Ectodermal cell (in vitro differentiated cells): Measurements from ENCODE around the gene S1PR4. TPM values are rescaled to one million over a fixed set of nuclear protein-coding genes. Genes with fewer than 3 reads are reported as not detected.

Source experiments
- H3K27ac ChIP-seq: 2 replicates; pipeline ENCODE4 v1.7.0; 2013; ENCODE audit warnings: mild to moderate bottlenecking, low read depth, low read length; ENCODE audit not compliant: insufficient read depth, poor library complexity, severe bottlenecking
- H3K27me3 ChIP-seq: 2 replicates; pipeline ENCODE4 v1.7.0; 2013; ENCODE audit warnings: mild to moderate bottlenecking, low read length; ENCODE audit not compliant: insufficient read depth, control insufficient read depth, poor library complexity, severe bottlenecking
- H3K36me3 ChIP-seq: one replicate; pipeline ENCODE4 v1.7.0; 2013; ENCODE audit warnings: low read length; ENCODE audit not compliant: control insufficient read depth, insufficient read depth
- H3K4me1 ChIP-seq: one replicate; pipeline ENCODE4 v1.7.0; 2013; ENCODE audit warnings: low read length; ENCODE audit not compliant: control insufficient read depth, insufficient read depth
- H3K4me3 ChIP-seq: 2 replicates; pipeline ENCODE4 v1.7.0; 2013; ENCODE audit warnings: low read depth, low read length, control low read depth; ENCODE audit not compliant: insufficient read depth
- H3K9me3 ChIP-seq: 2 replicates; pipeline ENCODE4 v1.7.0; 2013; ENCODE audit warnings: mild to moderate bottlenecking, low read length, moderate library complexity; ENCODE audit not compliant: control insufficient read depth
- WGBS, 2 experiments: methylation state at CpG; one replicate each; pipeline ENCODE4 v1.1.7; 2013; ENCODE audit warnings: missing lambda C conversion rate in 2 of 2; 5-methylcytosine and 5-hydroxymethylcytosine counted together
- polyA plus RNA-seq, 4 experiments: library from polyadenylated mRNA; stranded (reverse); fragments of 50-300 nt; gene quantifications; one replicate each; pipeline ENCODE4 v1.2.3, GENCODE V29; 2013

The S1PR4 gene, protein sequence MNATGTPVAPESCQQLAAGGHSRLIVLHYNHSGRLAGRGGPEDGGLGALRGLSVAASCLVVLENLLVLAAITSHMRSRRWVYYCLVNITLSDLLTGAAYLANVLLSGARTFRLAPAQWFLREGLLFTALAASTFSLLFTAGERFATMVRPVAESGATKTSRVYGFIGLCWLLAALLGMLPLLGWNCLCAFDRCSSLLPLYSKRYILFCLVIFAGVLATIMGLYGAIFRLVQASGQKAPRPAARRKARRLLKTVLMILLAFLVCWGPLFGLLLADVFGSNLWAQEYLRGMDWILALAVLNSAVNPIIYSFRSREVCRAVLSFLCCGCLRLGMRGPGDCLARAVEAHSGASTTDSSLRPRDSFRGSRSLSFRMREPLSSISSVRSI
- not detected for polyA plus RNA-seq (2013, experiment 1 of 4)
- not detected for polyA plus RNA-seq (2013, experiment 2 of 4)
- not detected for polyA plus RNA-seq (2013, experiment 3 of 4)
- polyA plus RNA-seq (2013, experiment 4 of 4): not detected

DNA sequence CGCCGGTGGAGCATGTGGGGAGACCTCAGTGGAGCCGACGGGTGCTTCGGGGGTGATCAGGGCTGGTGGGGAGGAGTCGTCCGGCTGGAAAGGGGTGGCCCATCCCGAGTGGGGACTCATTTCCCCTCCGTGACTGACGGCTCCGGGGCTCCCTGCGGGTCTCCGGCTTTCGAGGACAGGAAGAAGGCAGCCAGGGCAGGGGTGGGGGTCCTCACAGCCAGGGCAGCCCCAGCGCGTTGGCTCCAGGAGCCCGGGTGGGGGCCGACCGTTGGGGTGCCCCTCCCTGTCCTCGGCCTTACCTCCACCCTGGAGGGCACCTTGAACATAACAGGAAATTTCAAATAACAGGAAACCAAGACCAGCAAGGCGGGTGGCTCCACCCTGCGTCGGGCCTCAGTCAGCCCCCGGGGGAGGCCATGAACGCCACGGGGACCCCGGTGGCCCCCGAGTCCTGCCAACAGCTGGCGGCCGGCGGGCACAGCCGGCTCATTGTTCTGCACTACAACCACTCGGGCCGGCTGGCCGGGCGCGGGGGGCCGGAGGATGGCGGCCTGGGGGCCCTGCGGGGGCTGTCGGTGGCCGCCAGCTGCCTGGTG, at the start of gene S1PR4:
TSS of gene S1PR4 (plus strand) at position 393 of the 596 bp plus-strand sequence. CDS start at position 417, 24 bp downstream.
- 94% methylated on average over 42 of the region's 42 CpGs for WGBS, 2 experiments
- no peaks in the 10 kb centered on the region for H3K36me3 ChIP-seq

DNA sequence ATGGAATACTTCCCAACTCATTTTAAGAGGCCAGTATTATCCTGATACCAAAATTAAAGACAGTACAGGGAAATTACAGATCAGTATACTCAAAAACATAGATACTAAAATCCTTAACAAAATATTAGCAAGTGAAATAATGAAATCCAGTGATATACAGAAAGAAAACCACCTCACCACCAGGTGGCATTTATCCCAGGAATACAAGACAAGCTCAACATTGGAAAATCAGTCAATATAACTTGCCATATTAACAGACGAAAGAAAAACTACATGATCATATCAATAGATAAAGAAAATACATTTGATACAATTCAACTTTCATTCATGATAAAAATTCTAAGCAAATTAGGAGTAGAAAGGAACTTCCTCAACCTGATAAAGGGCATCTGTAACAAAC, 49.5 kb upstream of the S1PR4 start:
- H3K27ac ChIP-seq: no peak overlapping the region
- no CpG with 5 or more reads among the region's 1 CpG for WGBS, 2 experiments
- H3K9me3 ChIP-seq: no peaks in the 10 kb centered on the region
- no peak overlapping the region for H3K4me3 ChIP-seq
- no peaks in the 10 kb centered on the region for H3K36me3 ChIP-seq
- no peaks in the 10 kb centered on the region for H3K27me3 ChIP-seq
- no peaks in the 10 kb centered on the region for H3K4me1 ChIP-seq

More for the DNA sequence above, at the start of gene S1PR4:
- no peak within 1 kb of the TSS for H3K27ac ChIP-seq
- no peaks in the 10 kb centered on the region for H3K9me3 ChIP-seq
- no peak within 1 kb of the TSS for H3K4me3 ChIP-seq
- H3K27me3 ChIP-seq: no peaks in the 10 kb centered on the region
- H3K4me1 ChIP-seq: no peaks in the 10 kb centered on the region

DNA sequence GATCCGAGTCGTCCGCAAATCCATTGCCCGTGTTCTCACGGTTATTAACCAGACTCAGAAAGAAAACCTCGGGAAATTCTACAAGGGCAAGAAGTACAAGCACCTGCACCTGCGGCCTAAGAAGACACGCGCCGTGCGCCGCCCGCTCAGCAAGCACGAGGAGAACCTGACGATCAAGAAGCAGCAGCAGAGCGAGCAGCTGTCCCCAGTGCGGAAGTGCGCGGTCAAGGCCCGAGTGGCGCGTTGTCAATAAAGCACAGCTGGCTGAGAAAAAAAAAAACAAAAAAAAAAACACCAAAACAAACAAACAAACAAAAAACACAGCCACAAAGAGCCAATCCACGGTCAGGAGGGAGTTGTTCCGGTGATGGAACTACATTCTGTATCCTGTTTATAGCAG, 47.4 kb upstream of the S1PR4 start:
- H3K4me3 ChIP-seq: no peak overlapping the region
- H3K36me3 ChIP-seq: no peaks in the 10 kb centered on the region
- WGBS, 2 experiments: 97% methylated on average over 24 of the region's 24 CpGs
- H3K4me1 ChIP-seq: no peaks in the 10 kb centered on the region
- no peaks in the 10 kb centered on the region for H3K27me3 ChIP-seq
- no peak overlapping the region for H3K27ac ChIP-seq
- no peaks in the 10 kb centered on the region for H3K9me3 ChIP-seq

DNA sequence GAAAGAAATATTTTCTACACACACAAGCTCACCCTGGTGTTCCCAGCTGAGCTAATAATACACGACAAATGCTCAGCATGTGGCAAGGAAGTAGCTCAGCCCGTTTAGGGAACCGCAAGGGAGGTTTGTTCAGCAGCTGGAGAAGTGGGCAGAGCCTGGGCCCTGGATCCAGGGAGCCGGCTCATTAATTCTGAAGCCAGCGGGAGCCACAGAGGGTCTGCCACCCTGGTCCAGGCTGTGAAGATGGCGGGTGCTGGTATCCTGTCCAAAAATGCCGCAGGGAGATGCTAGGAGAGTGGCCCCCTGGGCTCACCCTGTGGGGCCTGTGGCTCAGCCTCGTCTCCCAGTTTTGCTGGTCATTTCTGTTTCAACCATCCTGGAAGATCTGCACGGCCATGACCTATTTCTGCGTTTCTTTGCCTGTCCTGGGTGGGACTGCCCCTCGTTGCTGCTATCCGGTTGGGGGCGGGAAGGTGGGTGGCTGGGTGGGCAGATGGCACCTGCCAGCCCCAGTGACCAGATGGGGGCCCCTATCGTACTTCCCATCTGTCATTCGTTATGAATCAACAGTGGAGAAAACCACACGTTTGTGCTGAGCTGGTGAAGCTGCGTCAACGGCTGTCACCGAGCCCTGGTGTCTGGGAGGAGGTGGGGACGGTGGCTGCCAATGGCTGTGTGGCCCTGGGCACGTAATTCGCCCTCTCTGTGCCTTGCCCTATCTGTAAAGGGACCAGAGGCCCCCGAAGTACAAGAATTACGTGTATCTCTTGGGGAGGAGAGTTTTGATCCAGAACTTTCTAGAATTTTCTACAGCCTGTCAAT, 45.4 kb upstream of the S1PR4 start:
- WGBS, 2 experiments: 75 to 76% methylated on average over 24 of the region's 24 CpGs
- Histone ChIP-seq H3K27ac (no peak overlapping the region), H3K36me3 (no peaks in the 10 kb centered on the region), H3K9me3 (no peaks in the 10 kb centered on the region), H3K4me3 (no peak overlapping the region), H3K27me3 (no peaks in the 10 kb centered on the region), H3K4me1 (no peaks in the 10 kb centered on the region)

DNA sequence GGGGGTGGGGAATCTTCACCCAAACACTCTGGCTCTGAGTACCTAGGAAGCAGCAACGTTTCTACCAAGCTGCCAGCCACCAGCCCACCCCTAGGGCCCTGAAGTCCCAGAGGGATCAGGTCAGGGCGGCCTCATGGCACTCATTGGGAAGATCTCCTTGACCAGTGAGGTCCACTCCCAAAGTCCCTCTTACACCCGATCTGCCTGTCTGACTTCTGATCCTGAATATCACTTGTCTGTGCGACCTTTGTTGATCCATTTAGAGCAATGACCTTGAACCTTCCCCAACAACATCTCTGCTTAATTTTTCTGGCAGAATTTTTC, 44.8 kb upstream of the S1PR4 start:
- H3K4me1 ChIP-seq: no peaks in the 10 kb centered on the region
- no peak overlapping the region for H3K27ac ChIP-seq
- H3K27me3 ChIP-seq: no peaks in the 10 kb centered on the region
- H3K4me3 ChIP-seq: no peak overlapping the region
- H3K36me3 ChIP-seq: no peaks in the 10 kb centered on the region
- no peaks in the 10 kb centered on the region for H3K9me3 ChIP-seq
- 80 to 88% methylated on average over 4 of the region's 4 CpGs for WGBS, 2 experiments

DNA sequence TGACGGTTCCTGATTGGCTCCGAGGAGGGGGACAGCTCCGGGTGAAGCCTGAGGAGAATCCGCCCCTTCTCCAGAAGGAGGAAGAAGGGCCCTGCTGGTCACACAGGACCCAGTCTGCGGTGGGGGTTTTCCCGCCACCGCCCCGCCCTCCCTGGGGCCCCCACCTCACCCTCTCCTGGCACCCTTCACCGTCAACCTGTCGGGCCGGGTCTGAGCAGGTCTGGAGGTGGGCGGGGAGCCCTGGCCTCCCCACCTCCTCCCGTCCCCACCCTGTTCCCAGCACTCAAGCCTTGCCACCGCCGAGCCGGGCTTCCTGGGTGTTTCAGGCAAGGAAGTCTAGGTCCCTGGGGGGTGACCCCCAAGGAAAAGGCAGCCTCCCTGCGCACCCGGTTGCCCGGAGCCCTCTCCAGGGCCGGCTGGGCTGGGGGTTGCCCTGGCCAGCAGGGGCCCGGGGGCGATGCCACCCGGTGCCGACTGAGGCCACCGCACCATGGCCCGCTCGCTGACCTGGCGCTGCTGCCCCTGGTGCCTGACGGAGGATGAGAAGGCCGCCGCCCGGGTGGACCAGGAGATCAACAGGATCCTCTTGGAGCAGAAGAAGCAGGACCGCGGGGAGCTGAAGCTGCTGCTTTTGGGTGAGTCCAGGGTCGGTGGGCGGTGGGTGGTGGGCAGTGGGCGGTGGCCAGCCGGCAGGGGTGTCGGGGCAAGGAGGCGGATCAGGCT, 42.4 kb upstream of the S1PR4 start, which contains the start of gene GNA15:
TSS of gene GNA15 (plus strand) at position 73 of the 723 bp plus-strand sequence. CDS start at position 491, 418 bp downstream.
- Histone ChIP-seq H3K36me3 (no peaks in the 10 kb centered on the region), H3K4me1 (no peaks in the 10 kb centered on the region), H3K4me3 (no peak within 1 kb of the TSS), H3K27ac (no peak within 1 kb of the TSS), H3K9me3 (no peaks in the 10 kb centered on the region), H3K27me3 (no peaks in the 10 kb centered on the region)
- WGBS, 2 experiments: 89 to 91% methylated on average over 40 of the region's 40 CpGs

DNA sequence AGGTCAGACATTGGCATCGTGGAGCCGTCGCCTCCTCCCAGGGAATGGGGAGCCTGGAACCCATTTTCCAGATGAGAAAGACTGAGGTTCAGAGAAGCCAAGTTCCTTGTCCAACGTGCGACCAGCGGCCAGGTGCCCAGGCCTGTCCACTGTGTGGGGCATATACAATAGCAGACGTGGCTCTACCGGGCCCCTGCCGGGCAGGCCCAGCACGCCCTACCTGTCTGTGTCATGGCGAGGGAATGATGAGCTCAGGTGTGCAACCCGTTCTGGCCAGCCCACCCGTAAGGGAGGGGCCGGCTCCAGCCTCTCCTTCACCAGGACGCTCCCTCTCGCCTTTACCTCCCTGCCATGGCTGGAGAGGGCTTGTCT, 41.9 kb upstream of the S1PR4 start:
- Histone ChIP-seq H3K36me3 (no peaks in the 10 kb centered on the region), H3K4me3 (no peak overlapping the region), H3K27ac (no peak overlapping the region), H3K27me3 (no peaks in the 10 kb centered on the region), H3K9me3 (no peaks in the 10 kb centered on the region), H3K4me1 (no peaks in the 10 kb centered on the region)
- WGBS, 2 experiments: 89 to 92% methylated on average over 16 of the region's 16 CpGs

DNA sequence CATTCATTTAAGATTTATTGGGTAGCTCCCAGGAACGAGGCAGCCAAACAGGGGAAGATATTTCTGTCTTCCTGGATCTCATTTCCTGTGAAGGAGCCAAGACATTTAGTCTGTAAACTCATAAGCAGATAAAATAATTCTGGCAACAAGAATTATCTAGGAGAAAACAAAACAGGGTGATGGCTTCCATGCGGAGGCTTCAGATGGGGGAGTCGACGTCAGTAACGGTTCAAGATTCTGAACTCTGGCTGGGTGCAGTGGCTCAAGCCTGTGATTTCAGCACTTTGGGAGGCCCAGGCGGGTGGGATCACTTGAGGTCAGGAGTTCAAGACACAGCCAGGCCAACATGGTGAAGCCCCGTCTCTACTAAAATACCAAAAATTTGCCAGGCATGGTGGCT, 41.5 kb upstream of the S1PR4 start:
- 90 to 91% methylated on average over 7 of the region's 7 CpGs for WGBS, 2 experiments
- no peaks in the 10 kb centered on the region for H3K4me1 ChIP-seq

DNA sequence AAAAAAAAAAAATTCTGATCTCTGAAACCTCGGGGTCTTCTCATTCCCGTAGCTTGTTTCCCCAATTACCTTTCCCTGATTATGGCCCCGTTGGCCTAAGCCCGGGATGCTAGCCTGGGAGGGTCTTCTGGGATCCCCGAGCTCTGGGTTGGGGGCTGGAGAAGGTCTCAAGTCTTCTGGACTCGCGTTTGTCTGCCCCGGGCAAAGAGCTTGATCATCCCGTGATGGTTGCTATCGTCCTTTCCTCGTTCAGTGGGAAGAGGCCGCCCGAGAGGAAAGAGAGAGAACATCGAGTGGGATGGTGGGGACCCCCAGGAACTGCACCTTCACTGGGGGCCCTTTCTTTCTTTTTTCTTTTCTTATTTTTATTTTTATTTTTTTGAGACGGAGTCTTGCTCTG, 40.3 kb upstream of the S1PR4 start:
- no peak overlapping the region for H3K4me3 ChIP-seq
- H3K36me3 ChIP-seq: no peaks in the 10 kb centered on the region
- H3K9me3 ChIP-seq: no peaks in the 10 kb centered on the region
- no peaks in the 10 kb centered on the region for H3K27me3 ChIP-seq
- 81 to 85% methylated on average over 14 to 15 of the region's 15 CpGs for WGBS, 2 experiments
- H3K27ac ChIP-seq: no peak overlapping the region
- no peaks in the 10 kb centered on the region for H3K4me1 ChIP-seq

More for the DNA sequence above, 41.5 kb upstream of the S1PR4 start:
- Histone ChIP-seq H3K36me3 (no peaks in the 10 kb centered on the region), H3K27me3 (no peaks in the 10 kb centered on the region), H3K9me3 (no peaks in the 10 kb centered on the region), H3K27ac (no peak overlapping the region), H3K4me3 (no peak overlapping the region)
